OCI-LY1 (cell line): ENCODE data around the gene COA8.
A peak's percentile ranks its signal among the peaks of the same experiment; 100 is the strongest.

Experiments used
- H2AFZ ChIP-seq: fragments of 200-600 bp; sonication (generic), shearing (Covaris generic); 2 replicates; pipeline ENCODE4 v1.6.0; 2014; ENCODE audit warnings: antibody characterized with exemption, mild to moderate bottlenecking, low read length
- H3F3A ChIP-seq: fragments of 200-600 bp; sonication (generic), shearing (Covaris generic); 2 replicates; pipeline ENCODE4 v1.6.0; 2014; ENCODE audit warnings: mild to moderate bottlenecking, antibody characterized with exemption, low read length, moderate library complexity; ENCODE audit not compliant: insufficient read depth
- H3K27ac ChIP-seq: fragments of 200-600 bp; sonication (generic); 2 replicates; pipeline ENCODE4 v1.5.1; 2014; ENCODE audit warnings: low read length, mixed run types, mild to moderate bottlenecking, low read depth; ENCODE audit not compliant: poor library complexity, severe bottlenecking
- H3K27me3 ChIP-seq: fragments of 200-600 bp; sonication (generic); 2 replicates; pipeline ENCODE4 v1.6.0; 2014; ENCODE audit warnings: antibody characterized with exemption, mild to moderate bottlenecking, low read length, moderate library complexity; ENCODE audit not compliant: insufficient read depth
- H3K36me3 ChIP-seq: fragments of 200-600 bp; sonication (generic); 2 replicates; pipeline ENCODE4 v1.6.1; 2014; ENCODE audit warnings: mild to moderate bottlenecking, antibody characterized with exemption, low read length, moderate library complexity, mixed read lengths; ENCODE audit not compliant: insufficient read depth
- H3K4me1 ChIP-seq: fragments of 200-600 bp; sonication (generic); 2 replicates; pipeline ENCODE4 v1.5.1; 2014; ENCODE audit warnings: mild to moderate bottlenecking, low read length, moderate library complexity; ENCODE audit not compliant: insufficient read depth, severe bottlenecking
- H3K4me2 ChIP-seq: fragments of 200-600 bp; sonication (generic), shearing (Covaris generic); 2 replicates; pipeline ENCODE4 v1.6.1; 2014; ENCODE audit warnings: low read length
- H3K4me3 ChIP-seq: fragments of 200-600 bp; sonication (generic); 2 replicates; pipeline ENCODE4 v1.5.1; 2014; ENCODE audit warnings: low read length, low read depth, mild to moderate bottlenecking, mixed read lengths; ENCODE audit not compliant: poor library complexity, severe bottlenecking
- H3K79me2 ChIP-seq: fragments of 200-600 bp; shearing (Covaris generic); 2 replicates; pipeline ENCODE4 v1.6.1; 2016; ENCODE audit warnings: mixed run types, low read length, mixed read lengths; ENCODE audit not compliant: insufficient read depth
- H3K9ac ChIP-seq: fragments of 200-600 bp; sonication (generic), shearing (Covaris generic); 2 replicates; pipeline ENCODE4 v1.6.1; 2014; ENCODE audit warnings: mild to moderate bottlenecking, low read length, mixed read lengths
- H3K9me2 ChIP-seq: fragments of 200-600 bp; sonication (generic), shearing (Covaris generic); 2 replicates; pipeline ENCODE4 v1.6.1; 2014; ENCODE audit warnings: low read depth, mild to moderate bottlenecking, low read length, mixed read lengths
- H3K9me3 ChIP-seq: fragments of 200-600 bp; shearing (Covaris generic); 2 replicates; pipeline ENCODE4 v1.6.1; 2014; ENCODE audit warnings: low read length, mixed read lengths
- H4K20me1 ChIP-seq: fragments of 200-600 bp; sonication (generic), shearing (Covaris generic); 2 replicates; pipeline ENCODE4 v1.6.0; 2016; ENCODE audit warnings: mild to moderate bottlenecking, low read length; ENCODE audit not compliant: insufficient read depth
- CTCF ChIP-seq: fragments of 200-600 bp; sonication (generic), shearing (Covaris generic); IDR thresholded peaks from 2 replicates; pipeline ENCODE4 v1.5.1; 2017; ENCODE audit warnings: mild to moderate bottlenecking, antibody characterized with exemption, low read length, moderate library complexity, mixed read lengths
- EZH2 ChIP-seq: fragments of 200-600 bp; sonication (generic), shearing (Covaris generic); IDR thresholded peaks from 2 replicates; pipeline ENCODE4 v1.8.0; 2017; ENCODE audit warnings: borderline replicate concordance, mixed run types, mild to moderate bottlenecking, antibody characterized with exemption, low read length, moderate library complexity, mixed read lengths

Gene COA8

DNA sequence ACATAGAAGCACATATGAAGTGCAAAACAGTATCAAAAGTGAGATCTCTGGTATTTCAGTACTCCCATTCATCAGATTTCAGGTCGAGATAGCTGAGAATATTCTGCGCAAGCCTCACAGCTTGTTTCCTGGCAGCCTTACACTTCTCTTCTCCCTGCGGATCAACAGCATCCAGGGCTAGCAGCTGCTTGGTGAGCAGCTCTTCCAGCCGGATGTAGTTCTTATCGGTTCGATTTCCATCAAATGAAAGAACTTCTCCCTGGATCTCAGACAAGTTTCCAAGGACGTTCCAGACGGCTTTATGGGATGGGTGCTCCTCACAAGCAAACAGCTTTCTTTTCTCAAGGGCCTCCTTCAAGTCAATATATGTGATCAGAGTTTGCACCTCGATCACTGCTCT, 3.0 kb upstream of the COA8 start:
- no peaks in the 10 kb centered on the region for H3F3A ChIP-seq
- H3K79me2 ChIP-seq, result peaks cover 65% of the 10 kb centered on the region
- H4K20me1 ChIP-seq, result no peaks in the 10 kb centered on the region; the same call in 1 of the 2 replicates
- no peak for TF ChIP-seq CTCF
- TF ChIP-seq EZH2, result no peak
- peaks cover 41% of the 10 kb centered on the region for H3K36me3 ChIP-seq
- no peaks in the 10 kb centered on the region for H3K9me2 ChIP-seq
- H3K9me3 ChIP-seq, result no peaks in the 10 kb centered on the region
- H3K27ac ChIP-seq, result no peak overlapping the region
- H2AFZ ChIP-seq, result no peak overlapping the region
- H3K4me3 ChIP-seq, result no peak overlapping the region
- no peak overlapping the region for H3K4me2 ChIP-seq
- H3K9ac ChIP-seq, result no peak overlapping the region
- peaks cover 35% of the 10 kb centered on the region for H3K4me1 ChIP-seq
- no peaks in the 10 kb centered on the region for H3K27me3 ChIP-seq

DNA sequence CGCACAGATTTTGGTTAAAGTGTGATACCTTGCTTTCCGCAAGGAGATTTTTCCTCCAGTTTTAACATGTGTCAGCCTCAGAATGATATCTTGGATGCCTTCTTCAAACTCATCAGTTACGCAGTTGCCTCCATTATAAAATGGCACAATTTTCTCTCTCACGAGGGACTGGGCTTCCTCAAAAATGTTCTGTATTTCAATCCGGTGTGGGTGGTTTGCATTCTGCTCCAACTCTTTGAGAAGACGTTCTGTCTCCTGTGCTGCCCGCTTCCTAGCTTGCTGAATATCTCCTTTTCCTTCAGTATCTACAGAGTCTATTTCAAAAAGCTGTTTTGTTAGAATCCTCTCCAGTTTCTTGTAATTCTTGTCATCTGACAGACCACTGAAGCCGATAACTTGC, 2.1 kb upstream of the COA8 start:
- no peaks in the 10 kb centered on the region for H3K9me2 ChIP-seq
- peak overlapping the region; percentile 82 for H3K9ac ChIP-seq
- no peaks in the 10 kb centered on the region; the same call in 1 of the 2 replicates for H4K20me1 ChIP-seq
- H3K4me1 ChIP-seq, result peaks cover 41% of the 10 kb centered on the region
- peak overlapping the region; percentile 82 for H3K4me3 ChIP-seq
- no peak overlapping the region for H3K27ac ChIP-seq
- TF ChIP-seq EZH2, result no peak
- TF ChIP-seq CTCF, result no peak
- H3K9me3 ChIP-seq, result no peaks in the 10 kb centered on the region
- H3K27me3 ChIP-seq, result no peaks in the 10 kb centered on the region
- H3K4me2 ChIP-seq, result peak overlapping the region; percentile 100
- H3F3A ChIP-seq, result no peaks in the 10 kb centered on the region
- H3K79me2 ChIP-seq, result peaks cover 72% of the 10 kb centered on the region
- no peak overlapping the region for H2AFZ ChIP-seq
- H3K36me3 ChIP-seq, result peaks cover 41% of the 10 kb centered on the region

GRCh38 chr14:103561381-103562178, 1.2 kb upstream of the COA8 start:
- no peak overlapping the region for H2AFZ ChIP-seq
- peaks cover 41% of the 10 kb centered on the region for H3K4me1 ChIP-seq
- no peaks in the 10 kb centered on the region for H3K9me3 ChIP-seq
- H3K4me3 ChIP-seq, result peak overlapping the region; percentile 82
- no peaks in the 10 kb centered on the region for H3F3A ChIP-seq
- H3K36me3 ChIP-seq, result peaks cover 41% of the 10 kb centered on the region
- H3K9ac ChIP-seq, result peak overlapping the region; percentile 82
- H4K20me1 ChIP-seq, result no peaks in the 10 kb centered on the region; the same call in 1 of the 2 replicates
- H3K27ac ChIP-seq, result peak overlapping the region; percentile 47
- H3K9me2 ChIP-seq, result no peaks in the 10 kb centered on the region
- peaks cover 74% of the 10 kb centered on the region for H3K79me2 ChIP-seq
- H3K27me3 ChIP-seq, result no peaks in the 10 kb centered on the region
- peak overlapping the region; percentile 100 for H3K4me2 ChIP-seq
- TF ChIP-seq EZH2 (no peak), CTCF (no peak)
